Measurements from ENCODE around the gene BABAM2. TPM values are rescaled to one million over a fixed set of nuclear protein-coding genes. Genes with fewer than 3 reads are reported as not detected.

Gene BABAM2
- total and polyA plus RNA-seq, 2 experiments from 2014 or later, result 17.8 to 21.5 TPM

GRCh38 chr2:28185891-28186290 is 295.4 kb downstream of the BABAM2 start (continued):
- TF ChIP-seq ZNF462 (CRISPR knock-in tag; IDR thresholded peaks at IDR 0.05), result no peak
- no peak for TF ChIP-seq REST (IDR thresholded peaks at IDR 0.05; ENCODE audit: unreplicated experiment)

GRCh38 chr2:28187186-28187585 is 296.7 kb downstream of the BABAM2 start:
- H3K4me1 Mint-ChIP-seq, result no peaks in the 10 kb centered on the region
- no peaks in the 10 kb centered on the region for H3K27me3 Mint-ChIP-seq (ENCODE audit: insufficient read depth, low read depth, poor library complexity)
- Histone ChIP-seq H3K9me2 (ENCODE audit: insufficient read depth) (no peaks in the 10 kb centered on the region), H3K36me3 (ENCODE audit: insufficient read depth) (no peaks in the 10 kb centered on the region), H3K79me2 (replicated peaks; ENCODE audit: insufficient read depth) (no peaks in the 10 kb centered on the region), H3K4me3 (no peak overlapping the region), H3F3A (replicated peaks; ENCODE audit: low read depth) (no peaks in the 10 kb centered on the region), H3K27me3 (ENCODE audit: insufficient read depth) (no peaks in the 10 kb centered on the region), H3K4me2 (no peak overlapping the region), H3K27ac (ENCODE audit: low read depth) (no peak overlapping the region), H2AFZ (no peak overlapping the region), H4K20me1 (replicated peaks; ENCODE audit: insufficient read depth) (no peaks in the 10 kb centered on the region), H3K4me1 (ENCODE audit: insufficient read depth) (no peaks in the 10 kb centered on the region)
- ATAC-seq, result no peak
- H3K4me3 Mint-ChIP-seq, result no peak overlapping the region
- H3K27ac Mint-ChIP-seq, result no peak overlapping the region
- DNase-seq (ENCODE audit: low spot score), result no peak
- H3K36me3 Mint-ChIP-seq (ENCODE audit: low read depth), result no peaks in the 10 kb centered on the region
- no peaks in the 10 kb centered on the region for H3K9me3 Mint-ChIP-seq
- no peak for TF ChIP-seq STAT1 (IDR thresholded peaks at IDR 0.05; ENCODE audit: unreplicated experiment)
- no peak for TF ChIP-seq ZNF114 (CRISPR knock-in tag; IDR thresholded peaks at IDR 0.05)
- TF ChIP-seq CTCF (conservative IDR thresholded peaks at IDR 0.05; ENCODE audit: low read depth in 2 of 2), result no peak
